NCI-H1105 (cell line): ENCODE results near the gene TFPT.

Source experiments
- DNase-seq: peaks from one replicate; lab custom pipeline; 2025; lab: John Stamatoyannopoulos, UW

TFPT gene

GRCh38 chr19:54148158-54148557, 32.7 kb upstream of the TFPT start:
- no peak for DNase-seq

DNA sequence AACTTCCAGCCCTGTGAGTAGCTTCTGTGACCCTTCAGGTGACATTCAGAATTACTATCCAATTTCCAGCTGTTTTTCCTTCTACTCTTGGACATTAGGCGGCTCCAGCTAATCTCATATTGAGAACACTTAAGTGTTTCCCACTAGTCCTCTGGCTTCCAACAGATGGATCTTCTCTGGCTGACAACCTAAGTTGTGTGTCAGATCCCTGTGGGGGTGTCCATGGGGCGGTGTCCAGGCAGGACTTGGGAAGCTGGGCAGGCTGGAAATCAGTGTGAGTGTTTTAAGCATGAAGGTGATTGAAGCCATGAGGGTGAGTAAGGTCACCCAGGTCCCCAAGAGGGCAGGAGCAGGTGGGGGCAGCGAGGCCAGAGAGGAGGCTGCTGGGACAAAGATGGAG, 32.2 kb upstream of the TFPT start:
- no peak for DNase-seq

- no peak for DNase-seq
These were observed 30.2 kb upstream of the TFPT start for GRCh38 chr19:54145541-54146158.

DNA sequence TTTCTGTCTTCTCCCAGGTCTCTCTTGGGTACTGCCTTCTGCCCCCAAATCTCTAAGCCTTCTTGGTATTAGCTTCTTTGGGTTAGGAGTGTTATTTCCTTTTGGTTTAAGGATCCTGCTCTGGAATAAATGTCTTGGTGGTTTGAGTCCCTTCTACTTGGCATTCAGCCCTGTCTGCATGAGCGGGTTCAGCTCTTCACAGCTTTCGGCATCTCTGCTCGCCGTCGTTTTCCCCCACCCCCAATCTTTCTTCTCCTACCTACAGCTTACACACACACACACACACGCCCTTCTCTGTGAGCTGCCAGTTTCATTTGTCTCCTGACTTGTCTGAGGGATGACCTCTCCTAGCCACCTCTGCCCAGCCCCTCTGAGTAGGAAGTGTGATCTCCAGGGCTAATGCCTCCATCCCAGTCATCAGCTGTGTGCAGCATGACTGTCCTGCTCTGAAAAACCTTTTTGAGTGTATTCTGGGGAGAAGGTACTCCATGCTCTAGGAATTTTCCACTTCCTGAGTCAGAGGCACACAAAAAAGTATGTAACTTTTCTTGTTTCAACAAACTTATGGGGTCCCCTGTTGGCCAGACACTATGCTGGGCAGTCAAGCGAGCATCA, 26.8 kb upstream of the TFPT start:
- no peak for DNase-seq

GRCh38 chr19:54141356-54141755, 25.9 kb upstream of the TFPT start:
- no peak for DNase-seq

GRCh38 chr19:54138489-54139256, 23.2 kb upstream of the TFPT start:
- no peak for DNase-seq

DNA sequence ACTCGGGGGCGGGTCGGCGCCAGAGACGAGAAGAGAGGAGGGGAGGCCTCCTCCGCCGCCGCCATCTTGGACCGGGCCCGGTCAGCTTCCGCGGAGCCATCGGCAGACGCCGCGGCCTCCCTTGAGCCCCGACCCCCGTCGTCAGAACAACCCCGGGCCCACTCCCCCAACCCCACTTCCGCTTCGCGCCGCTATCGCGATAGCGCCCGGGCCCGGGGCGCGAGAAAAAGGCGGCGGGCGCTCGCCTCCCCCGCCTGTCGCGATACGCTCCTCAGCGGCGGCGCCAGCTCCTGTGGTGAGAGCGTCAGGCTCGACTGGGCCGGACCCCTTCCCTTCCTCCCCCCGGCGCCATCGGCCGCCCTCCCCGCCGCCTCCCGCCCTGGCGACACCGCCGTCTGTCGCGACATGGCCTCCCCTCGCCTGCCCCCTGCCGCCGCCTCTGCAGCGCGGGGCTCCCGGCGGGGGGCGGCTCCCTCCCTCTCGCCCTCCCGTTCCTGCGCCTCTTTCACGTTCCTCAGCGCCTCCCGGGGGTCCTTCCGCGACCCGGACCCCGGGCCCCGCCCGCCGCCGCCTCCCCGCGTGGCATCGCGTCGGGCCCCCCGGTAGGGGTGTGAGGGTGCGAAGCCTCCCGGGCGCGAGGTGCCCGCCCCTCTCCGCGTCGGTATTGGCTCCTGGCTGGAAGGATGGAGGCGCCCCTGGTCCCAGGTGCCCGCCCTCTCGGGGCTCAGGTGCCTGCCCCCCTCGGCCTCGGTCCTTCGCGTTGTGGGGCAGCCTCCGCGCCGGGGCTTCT, 22.4 kb upstream of the TFPT start, which contains the start of gene CNOT3:
CNOT3 (plus strand) TSS at position 64 of the 790 bp plus-strand sequence. CDS start 5,217 bp downstream, outside the sequence.
- DNase-seq: peak; percentile 18

- DNase-seq: peak; percentile 100
These were observed 21.6 kb upstream of the TFPT start for GRCh38 chr19:54136864-54137698.

GRCh38 chr19:54136086-54136863, 20.8 kb upstream of the TFPT start:
- no peak for DNase-seq

- no peak for DNase-seq
These were observed 18.6 kb upstream of the TFPT start for GRCh38 chr19:54133957-54134590.

- peak; percentile 68 for DNase-seq
These were observed 18.0 kb upstream of the TFPT start for GRCh38 chr19:54133312-54133956.

DNA sequence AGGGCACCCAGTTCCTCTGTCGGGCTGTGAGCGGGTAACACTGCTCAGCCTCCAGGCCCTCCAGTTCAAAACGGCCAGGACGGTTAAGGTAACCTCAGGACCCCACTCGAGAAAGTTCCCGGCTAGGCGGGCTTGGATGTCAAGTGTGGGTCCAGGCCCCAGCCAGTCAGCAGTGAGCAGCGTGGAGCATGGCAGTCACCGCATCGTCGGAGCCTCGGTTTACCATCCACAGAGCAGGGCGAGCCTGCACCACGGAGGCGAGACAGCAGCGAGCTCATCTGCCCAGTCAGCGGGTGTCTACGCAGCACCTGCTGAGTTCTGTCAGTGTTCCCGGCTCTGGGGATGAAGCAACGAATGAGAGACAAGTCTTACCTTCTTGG, 14.2 kb upstream of the TFPT start:
- no peak for DNase-seq

DNA sequence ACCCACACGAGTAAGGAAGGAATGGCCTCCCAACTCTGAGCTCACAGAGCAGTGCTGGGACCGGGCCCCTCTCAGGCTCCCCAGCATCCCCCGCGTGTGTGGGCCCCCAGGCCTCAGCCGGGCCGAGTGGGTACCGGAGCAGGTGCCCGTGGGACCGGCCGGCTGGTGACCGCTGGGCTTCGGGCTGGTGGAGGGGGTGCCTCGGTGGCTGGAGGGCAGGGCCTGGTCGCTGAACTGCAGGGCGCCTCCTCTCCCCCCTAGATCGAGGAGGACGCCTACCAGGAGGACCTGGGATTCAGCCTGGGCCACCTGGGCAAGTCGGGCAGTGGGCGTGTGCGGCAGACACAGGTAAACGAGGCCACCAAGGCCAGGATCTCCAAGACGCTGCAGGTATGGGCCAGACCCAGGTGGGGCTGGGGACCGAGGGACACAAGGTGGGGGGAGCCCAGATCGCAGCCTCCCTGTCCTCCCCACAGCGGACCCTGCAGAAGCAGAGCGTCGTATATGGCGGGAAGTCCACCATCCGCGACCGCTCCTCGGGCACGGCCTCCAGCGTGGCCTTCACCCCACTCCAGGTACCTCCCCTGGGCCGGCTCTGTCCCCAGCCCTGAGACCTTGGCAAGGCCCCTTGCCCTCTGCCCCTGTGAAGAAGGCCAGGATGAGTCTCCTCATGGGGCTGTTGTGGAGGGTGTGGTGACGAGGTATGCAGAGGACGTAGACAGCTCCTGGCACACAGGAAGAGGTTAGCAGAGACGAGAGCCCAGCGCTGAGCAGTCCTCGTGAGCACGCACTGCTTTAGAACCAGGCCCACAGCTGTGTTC, 13.5 kb upstream of the TFPT start:
- DNase-seq: no peak

GRCh38 chr19:54128441-54128725, 12.9 kb upstream of the TFPT start:
- no peak for DNase-seq

- no peak for DNase-seq
These were observed 12.4 kb upstream of the TFPT start for GRCh38 chr19:54127688-54128440.

DNA sequence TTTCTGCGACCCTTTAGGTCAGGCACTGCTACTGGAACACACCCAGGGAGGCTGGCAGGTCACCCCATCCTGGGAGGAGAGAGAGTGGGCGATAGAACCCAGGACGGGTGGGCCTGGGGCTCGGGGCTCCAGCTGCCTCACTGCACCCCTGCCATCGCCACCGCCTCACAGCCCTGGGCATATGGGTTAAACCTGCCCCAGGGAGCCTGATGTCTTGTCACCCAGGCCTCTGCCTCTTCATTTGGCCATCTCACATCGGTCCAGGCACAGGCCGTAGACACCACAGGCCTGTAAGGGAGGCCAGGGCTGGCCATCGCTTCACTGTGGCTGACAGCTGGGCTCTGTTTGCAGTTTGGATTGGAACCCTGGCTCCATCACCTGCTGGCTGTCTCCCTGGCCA, 10.3 kb upstream of the TFPT start:
- no peak for DNase-seq

GRCh38 chr19:54124393-54124792, 8.9 kb upstream of the TFPT start:
- DNase-seq: no peak

DNA sequence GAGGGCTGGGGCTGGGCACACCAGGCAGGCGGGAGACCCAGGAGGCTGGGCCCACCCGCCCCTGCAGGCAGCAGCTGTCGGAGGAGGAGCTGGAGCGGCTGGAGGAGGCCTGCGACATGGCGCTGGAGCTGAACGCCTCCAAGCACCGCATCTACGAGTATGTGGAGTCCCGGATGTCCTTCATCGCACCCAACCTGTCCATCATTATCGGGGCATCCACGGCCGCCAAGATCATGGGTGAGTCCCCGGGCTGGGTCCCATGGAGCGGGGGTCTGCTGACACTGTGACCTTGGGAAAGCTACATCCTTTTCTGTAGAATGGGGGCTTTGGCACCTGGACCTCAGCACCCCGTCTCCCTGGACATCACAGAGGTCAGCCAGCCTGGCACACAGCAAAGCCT, 8.2 kb upstream of the TFPT start:
- DNase-seq: no peak
